K562 (cell line): Measurements from ENCODE around the gene EMP2. TPM values are rescaled to one million over a fixed set of nuclear protein-coding genes. Genes with fewer than 3 reads are reported as not detected.

Experiments used
- ATAC-seq: fragments of 200-7000 bp; cut with Tn5 transposase; 3 replicates; pipeline ENCODE4 v1.9.1; 2020; ENCODE audit warnings: moderate library complexity
- BruUV-seq: library from RNA; stranded (reverse); fragments of 400-500 nt; replicated peaks from 2 replicates; lab custom pipeline; 2021; lab: Mats Ljungman, UMichigan
- CTCF ChIA-PET: fragments of 300-600 bp; formaldehyde crosslinking; extraction: SDS; loops from one replicate; lab custom pipeline; 2021; ENCODE audit warnings: low intra/inter-chr PET ratio; lab: Yijun Ruan, JAX
- POLR2A ChIA-PET: fragments of 300-600, 350-650 bp; sonication (Branson Sonifier 250); formaldehyde crosslinking; extraction: SDS; loops from one replicate; lab custom pipeline; 2021; ENCODE audit warnings: antibody characterized with exemption, inconsistent platforms; lab: Yijun Ruan, JAX
- DNase-seq, 4 experiments: peaks; one replicate each; pipeline versions ENCODE4 v3.0.0 to v3.0.0-alpha.2; 2011 to 2018; ENCODE audit warnings: low spot score in 3 of 4, mixed read lengths in 3 of 4; ENCODE audit errors: extremely low read depth in 1 of 4
- FAIRE-seq: peaks from 2 replicates; lab custom pipeline; 2011; peaks lifted over from hg19 to GRCh38; lab: Jason Lieb, UNC
- H2AFZ ChIP-seq: 2 replicates; pipeline ENCODE4 v1.6.0; 2011; ENCODE audit warnings: low read depth, low read length, control low read depth, inconsistent platforms
- H3K27ac ChIP-seq: fragments of 200-600 bp; 3 replicates; pipeline ENCODE4 v1.8.0; 2011; ENCODE audit warnings: low read depth, mild to moderate bottlenecking, control low read depth, inconsistent platforms, low read length, moderate library complexity, mixed read lengths; ENCODE audit errors: extremely low read depth
- H3K27me3 ChIP-seq, 2 experiments: fragments of 300-600 bp in 1 of 2; 2 replicates in 1 of 2; 3 replicates in 1 of 2; pipeline versions ENCODE4 v1.6.0 to v1.8.0; 2011; ENCODE audit warnings: inconsistent platforms in 2 of 2, low read length in 2 of 2, mild to moderate bottlenecking in 1 of 2, mixed read lengths in 1 of 2, moderate library complexity in 1 of 2; ENCODE audit not compliant: control insufficient read depth in 2 of 2, insufficient read depth in 2 of 2
- H3K36me3 ChIP-seq: fragments of 300-600 bp; 3 replicates; pipeline ENCODE4 v1.8.0; 2011; ENCODE audit warnings: mild to moderate bottlenecking, low read length, inconsistent platforms; ENCODE audit not compliant: control insufficient read depth, insufficient read depth
- H3K4me1 ChIP-seq, 2 experiments: fragments of 200-600 bp in 1 of 2; replicated peaks in 1 of 2; 2 replicates in 1 of 2; 3 replicates in 1 of 2; pipeline versions ENCODE4 v1.5.1 to v1.8.0; 2011; ENCODE audit warnings: inconsistent platforms in 2 of 2, low read length in 2 of 2, mild to moderate bottlenecking in 1 of 2, mixed read lengths in 1 of 2, moderate library complexity in 1 of 2; ENCODE audit not compliant: control insufficient read depth in 2 of 2, insufficient read depth in 2 of 2
- H3K4me2 ChIP-seq: 2 replicates; pipeline ENCODE4 v1.6.1; 2011; ENCODE audit warnings: low read length, control low read depth, inconsistent platforms, mixed read lengths; ENCODE audit not compliant: insufficient read depth
- H3K4me3 ChIP-seq: fragments of 200-600 bp; sonication (generic), shearing (Covaris generic); 2 replicates; pipeline ENCODE4 v1.5.1; 2016; ENCODE audit warnings: control low read depth, inconsistent platforms
- H3K79me2 ChIP-seq: fragments of 200-600 bp; 3 replicates; pipeline ENCODE4 v1.8.0; 2011; ENCODE audit warnings: low read length, inconsistent platforms; ENCODE audit not compliant: control insufficient read depth, insufficient read depth
- H3K9ac ChIP-seq, 2 experiments: 2 replicates each; pipeline versions ENCODE4 v1.6.0 to v1.6.1; 2011; ENCODE audit warnings: low read depth in 2 of 2, low read length in 2 of 2, control low read depth in 1 of 2, inconsistent platforms in 1 of 2, mild to moderate bottlenecking in 1 of 2, mixed read lengths in 1 of 2; ENCODE audit not compliant: insufficient read depth in 1 of 2
- H3K9me1 ChIP-seq: one replicate; pipeline ENCODE4 v1.6.0; 2011; ENCODE audit warnings: inconsistent platforms, mild to moderate bottlenecking, low read length, moderate library complexity; ENCODE audit not compliant: control insufficient read depth, insufficient read depth
- H3K9me3 ChIP-seq: replicated peaks from 2 replicates; pipeline ENCODE4 v1.5.1; 2011; ENCODE audit warnings: low read depth, low read length, inconsistent platforms; ENCODE audit not compliant: control insufficient read depth, insufficient read depth
- H4K20me1 ChIP-seq: replicated peaks from 2 replicates; pipeline ENCODE4 v1.6.1; 2011; ENCODE audit warnings: low read length, inconsistent platforms, mixed read lengths; ENCODE audit not compliant: control insufficient read depth, insufficient read depth
- MEIS2 ChIP-seq: fragments of 450-650 bp; IDR thresholded peaks from 2 replicates; pipeline ENCODE4 v1.6.1; 2014; ENCODE audit warnings: mild to moderate bottlenecking; ENCODE audit not compliant: partially characterized antibody
- WGBS: fragments of 100-300 bp; shearing (Covaris generic); methylation state at CpG from one replicate; pipeline ENCODE4 v1.1.6; 2016; ENCODE audit warnings: low coverage, mixed read lengths; ENCODE audit not compliant: insufficient coverage; ENCODE audit errors: missing lambda C conversion rate; 5-methylcytosine and 5-hydroxymethylcytosine counted together
- in situ Hi-C: fragments of 300-500 bp; cut with MboI; formaldehyde crosslinking; loops from 4 replicates; pipeline ENCODE4 v1.15.0; 2018; ENCODE audit warnings: inconsistent platforms, mixed read lengths
- intact Hi-C: fragments of 100-400 bp; cut with micrococcal nuclease; formaldehyde crosslinking; loops from 2 replicates; pipeline ENCODE4 v1.14.2; 2022
- polyA plus RNA-seq, 8 experiments: library from polyadenylated mRNA; depleted of rRNA in 4 of 8; stranded (reverse) in 5 of 8; unstranded in 3 of 8; fragments of >200 nt; fragmentation: Nextera tagmentation in 2 of 8; fragmentation: Illumina TruSeq in 1 of 8; extraction: Ambion mirVana in 2 of 8; extraction: Trizol in 1 of 8; gene quantifications; 2 replicates each; pipeline versions ENCODE4 v1.2.1 to v1.2.3, GENCODE V29; 2011 to 2014; ENCODE audit warnings: inconsistent platforms in 1 of 8, missing spikeins in 1 of 8
- total RNA-seq, 7 experiments: library from RNA; depleted of rRNA in 6 of 7; stranded (reverse); fragments of >200 nt in 6 of 7; fragmentation: Illumina TruSeq in 2 of 7; extraction: Trizol in 2 of 7; gene quantifications; 2 replicates each; pipeline versions ENCODE4 v1.2.1 to v1.2.3, GENCODE V29; 2011 to 2021; ENCODE audit warnings: low replicate concordance in 1 of 7
- TF ChIP-seq, protein P1 (sequence below), 2 experiments: fragments of 450-650 bp in 1 of 2; sonication (generic) in 1 of 2; formaldehyde crosslinking in 1 of 2; IDR thresholded peaks; 2 replicates each; pipeline versions ENCODE4 v1.7.1 to v1.9.0; 2016 to 2022; ENCODE audit warnings: inconsistent platforms in 1 of 2, mild to moderate bottlenecking in 1 of 2, missing genetic modification reagents in 1 of 2

EMP2 gene
- total and polyA plus RNA-seq, 9 of the 15 experiments (the other 6 are each of a cell fraction or from before 2014, with no cell fraction given) = 0.73 to 6.2 (median 3.1) TPM

DNA sequence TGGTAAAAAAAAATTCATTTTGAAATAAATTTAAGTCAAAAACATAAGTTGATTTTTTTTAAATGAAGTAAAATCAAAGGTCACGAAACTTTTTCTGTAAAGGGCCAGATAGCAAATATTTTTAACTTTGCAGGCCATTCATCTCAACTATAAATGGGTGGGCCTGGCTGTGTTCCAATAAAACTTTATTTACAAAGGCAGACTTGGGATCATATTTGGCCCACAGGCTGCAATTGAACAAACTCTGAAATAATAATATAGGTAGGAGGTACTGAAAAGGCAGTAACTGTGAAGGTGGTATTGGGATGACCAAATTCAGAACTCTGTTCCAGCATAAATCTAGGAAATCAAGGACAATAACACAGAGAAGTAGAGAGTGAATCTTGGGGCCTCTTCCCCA lies 12.2 kb upstream of the EMP2 start:
- Histone ChIP-seq H4K20me1 (peaks cover 9% of the 10 kb centered on the region; the same call in 1 of the 2 replicates), H3K27me3 (peaks cover 35 to 58% of the 10 kb centered on the region in 2 experiments), H3K4me1 (no peaks in the 10 kb centered on the region), H3K4me3 (no peak overlapping the region), H3K9me1 (no peaks in the 10 kb centered on the region), H3K9ac (no peak overlapping the region), H3K9me3 (no peaks in the 10 kb centered on the region), H3K79me2 (no peaks in the 10 kb centered on the region), H3K4me2 (no peak overlapping the region), H2AFZ (no peak overlapping the region), H3K27ac (no peak overlapping the region), H3K36me3 (no peaks in the 10 kb centered on the region)
- CTCF ChIA-PET = no interaction called here
- 0% methylated on average over 1 of the region's 1 CpG for WGBS
- TF ChIP-seq, protein P1, sequence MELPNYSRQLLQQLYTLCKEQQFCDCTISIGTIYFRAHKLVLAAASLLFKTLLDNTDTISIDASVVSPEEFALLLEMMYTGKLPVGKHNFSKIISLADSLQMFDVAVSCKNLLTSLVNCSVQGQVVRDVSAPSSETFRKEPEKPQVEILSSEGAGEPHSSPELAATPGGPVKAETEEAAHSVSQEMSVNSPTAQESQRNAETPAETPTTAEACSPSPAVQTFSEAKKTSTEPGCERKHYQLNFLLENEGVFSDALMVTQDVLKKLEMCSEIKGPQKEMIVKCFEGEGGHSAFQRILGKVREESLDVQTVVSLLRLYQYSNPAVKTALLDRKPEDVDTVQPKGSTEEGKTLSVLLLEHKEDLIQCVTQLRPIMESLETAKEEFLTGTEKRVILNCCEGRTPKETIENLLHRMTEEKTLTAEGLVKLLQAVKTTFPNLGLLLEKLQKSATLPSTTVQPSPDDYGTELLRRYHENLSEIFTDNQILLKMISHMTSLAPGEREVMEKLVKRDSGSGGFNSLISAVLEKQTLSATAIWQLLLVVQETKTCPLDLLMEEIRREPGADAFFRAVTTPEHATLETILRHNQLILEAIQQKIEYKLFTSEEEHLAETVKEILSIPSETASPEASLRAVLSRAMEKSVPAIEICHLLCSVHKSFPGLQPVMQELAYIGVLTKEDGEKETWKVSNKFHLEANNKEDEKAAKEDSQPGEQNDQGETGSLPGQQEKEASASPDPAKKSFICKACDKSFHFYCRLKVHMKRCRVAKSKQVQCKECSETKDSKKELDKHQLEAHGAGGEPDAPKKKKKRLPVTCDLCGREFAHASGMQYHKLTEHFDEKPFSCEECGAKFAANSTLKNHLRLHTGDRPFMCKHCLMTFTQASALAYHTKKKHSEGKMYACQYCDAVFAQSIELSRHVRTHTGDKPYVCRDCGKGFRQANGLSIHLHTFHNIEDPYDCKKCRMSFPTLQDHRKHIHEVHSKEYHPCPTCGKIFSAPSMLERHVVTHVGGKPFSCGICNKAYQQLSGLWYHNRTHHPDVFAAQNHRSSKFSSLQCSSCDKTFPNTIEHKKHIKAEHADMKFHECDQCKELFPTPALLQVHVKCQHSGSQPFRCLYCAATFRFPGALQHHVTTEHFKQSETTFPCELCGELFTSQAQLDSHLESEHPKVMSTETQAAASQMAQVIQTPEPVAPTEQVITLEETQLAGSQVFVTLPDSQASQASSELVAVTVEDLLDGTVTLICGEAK (IDR thresholded peaks at IDR 0.05) = peak; percentile 86
- TF ChIP-seq, protein P1 (CRISPR knock-in tag; IDR thresholded peaks at IDR 0.05) = 0 out of 2 replicates have a peak, but pooled peaks have one; percentile 28
- TF ChIP-seq MEIS2 = no peak
- no peak for ATAC-seq
- FAIRE-seq = no peak
- in situ Hi-C loops (no loop called here), intact Hi-C loops (no loop called here)
- POLR2A ChIA-PET = interaction anchor here (0.8 kb wide), 1 partner anchor 61 kb away, joined by 3 read pairs; no protein-coding TSS in a partner anchor
- no peak for DNase-seq
- no TSS peak for BruUV-seq
